HEK293T (cell line): ENCODE measurements around the gene THTPA.
"Not testable (repeated sequence)": the region's sequence is repeated elsewhere in the genome, so short reads cannot be mapped to it uniquely, and the experiment has no call there.

Source experiments
- CTCF ChIA-PET: fragments of 350-600 bp; formaldehyde crosslinking; extraction: SDS; loops from one replicate; lab custom pipeline; 2021; ENCODE audit warnings: antibody characterized with exemption, inconsistent platforms; lab: Yijun Ruan, JAX
- POLR2A ChIA-PET: fragments of 350-600 bp; formaldehyde crosslinking; extraction: SDS; loops from one replicate; lab custom pipeline; 2020; ENCODE audit warnings: antibody characterized with exemption, inconsistent platforms; lab: Yijun Ruan, JAX
- DNase-seq: peaks from one replicate; pipeline ENCODE4 v3.0.0; 2012; ENCODE audit warnings: mixed read lengths; ENCODE audit errors: extremely low spot score
- ARNT ChIP-seq: fragments of 450-650 bp; IDR thresholded peaks from 2 replicates; pipeline ENCODE4 v1.6.1; 2017; ENCODE audit warnings: mild to moderate bottlenecking
- BHLHE40 ChIP-seq: fragments of 450-650 bp; IDR thresholded peaks from 2 replicates; pipeline ENCODE4 v1.6.1; 2016; ENCODE audit warnings: mild to moderate bottlenecking, moderate library complexity, borderline replicate concordance
- CTBP1 ChIP-seq: fragments of 450-650 bp; IDR thresholded peaks from 2 replicates; pipeline ENCODE4 v1.6.1; 2016; ENCODE audit warnings: borderline replicate concordance
- ELF4 ChIP-seq: fragments of 450-650 bp; IDR thresholded peaks from 2 replicates; pipeline ENCODE4 v1.6.1; 2017; ENCODE audit warnings: antibody characterized with exemption
- FOXA1 ChIP-seq: fragments of 450-650 bp; IDR thresholded peaks from 2 replicates; pipeline ENCODE4 v1.6.1; 2016; ENCODE audit warnings: mild to moderate bottlenecking
- FOXK2 ChIP-seq: fragments of 450-650 bp; IDR thresholded peaks from 2 replicates; pipeline ENCODE4 v1.6.1; 2016; ENCODE audit warnings: mild to moderate bottlenecking
- FOXM1 ChIP-seq: fragments of 450-650 bp; IDR thresholded peaks from 2 replicates; pipeline ENCODE4 v1.6.1; 2017; ENCODE audit warnings: mild to moderate bottlenecking, borderline replicate concordance
- HDGF ChIP-seq: fragments of 450-650 bp; IDR thresholded peaks from 2 replicates; pipeline ENCODE4 v1.6.1; 2017; ENCODE audit warnings: antibody characterized with exemption, borderline replicate concordance
- L3MBTL2 ChIP-seq: fragments of 450-650 bp; conservative IDR thresholded peaks from 2 replicates; pipeline ENCODE4 v1.6.1; 2016; ENCODE audit warnings: mild to moderate bottlenecking
- LEF1 ChIP-seq: fragments of 450-650 bp; IDR thresholded peaks from 2 replicates; pipeline ENCODE4 v1.6.1; 2017; ENCODE audit warnings: mild to moderate bottlenecking, borderline replicate concordance
- NFRKB ChIP-seq: fragments of 450-650 bp; IDR thresholded peaks from 2 replicates; pipeline ENCODE4 v1.6.1; 2016; ENCODE audit warnings: mild to moderate bottlenecking, moderate library complexity
- PKNOX1 ChIP-seq: fragments of 450-650 bp; IDR thresholded peaks from 2 replicates; pipeline ENCODE4 v1.6.1; 2016
- SP1 ChIP-seq: fragments of 450-650 bp; IDR thresholded peaks from 2 replicates; pipeline ENCODE4 v1.6.1; 2017
- SUZ12 ChIP-seq: fragments of 450-650 bp; IDR thresholded peaks from 2 replicates; pipeline ENCODE4 v1.6.1; 2016; ENCODE audit warnings: mild to moderate bottlenecking
- TARDBP ChIP-seq: fragments of 450-650 bp; IDR thresholded peaks from 2 replicates; pipeline ENCODE4 v1.6.1; 2016
- ZNF384 ChIP-seq: fragments of 450-650 bp; IDR thresholded peaks from 2 replicates; pipeline ENCODE4 v1.6.1; 2016

The THTPA gene

DNA sequence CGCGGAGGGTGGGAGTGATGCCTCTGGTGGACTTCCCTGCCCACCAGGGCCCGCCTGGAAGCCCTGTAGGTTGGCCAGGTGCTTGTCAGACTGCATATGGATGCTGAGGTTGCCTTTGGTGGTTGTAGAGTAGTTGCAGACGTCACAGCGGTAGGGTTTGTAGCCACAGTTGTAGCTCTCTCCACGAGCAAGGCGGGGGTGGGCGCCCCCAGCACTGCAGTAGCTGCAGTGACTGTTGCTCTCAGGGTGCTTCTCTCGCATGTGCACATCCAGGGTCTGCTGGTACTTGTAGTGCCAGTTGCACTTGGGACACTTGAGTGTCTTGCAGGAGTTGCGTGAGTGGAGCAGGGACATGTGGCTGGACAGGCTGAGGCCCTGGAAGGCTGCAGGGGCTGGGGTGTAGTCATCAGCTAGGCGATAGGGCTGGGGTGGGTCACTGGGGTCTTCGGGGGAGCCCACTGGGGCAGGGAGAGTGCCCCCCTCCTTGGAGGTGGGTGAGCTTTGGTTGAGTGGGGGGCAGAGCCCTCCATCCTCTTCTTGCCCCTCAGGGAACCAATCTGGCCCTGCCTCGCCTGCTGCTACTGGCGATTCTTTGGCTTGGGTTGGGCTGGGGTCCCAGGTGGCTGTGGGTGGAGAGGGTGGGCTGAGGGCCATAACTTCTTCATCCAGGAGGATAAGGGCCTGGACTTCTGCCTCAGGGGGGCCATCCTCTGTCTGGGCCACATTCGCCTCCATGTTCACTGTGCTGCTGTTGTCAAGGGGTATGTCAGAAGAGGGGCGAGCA is 22.2 kb upstream of the THTPA start:
- ChIA-PET POLR2A (no interaction called here), CTCF (interaction anchor here (1.1 kb wide), 1 partner anchor 17 kb away, joined by 3 read pairs; the partner anchor contains the start of gene ZFHX2)
- no peak for TF ChIP-seq L3MBTL2
- no peak for TF ChIP-seq FOXK2
- no peak for TF ChIP-seq PKNOX1
- TF ChIP-seq NFRKB, result no peak
- no peak for TF ChIP-seq SUZ12
- TF ChIP-seq HDGF, result no peak
- TF ChIP-seq SP1, result no peak
- TF ChIP-seq BHLHE40, result no peak
- no peak for TF ChIP-seq TARDBP
- TF ChIP-seq FOXA1, result no peak
- no peak for TF ChIP-seq CTBP1
- TF ChIP-seq FOXM1, result no peak
- no peak for TF ChIP-seq ELF4
- TF ChIP-seq LEF1, result no peak
- TF ChIP-seq ZNF384, result no peak
- no peak for DNase-seq

DNA sequence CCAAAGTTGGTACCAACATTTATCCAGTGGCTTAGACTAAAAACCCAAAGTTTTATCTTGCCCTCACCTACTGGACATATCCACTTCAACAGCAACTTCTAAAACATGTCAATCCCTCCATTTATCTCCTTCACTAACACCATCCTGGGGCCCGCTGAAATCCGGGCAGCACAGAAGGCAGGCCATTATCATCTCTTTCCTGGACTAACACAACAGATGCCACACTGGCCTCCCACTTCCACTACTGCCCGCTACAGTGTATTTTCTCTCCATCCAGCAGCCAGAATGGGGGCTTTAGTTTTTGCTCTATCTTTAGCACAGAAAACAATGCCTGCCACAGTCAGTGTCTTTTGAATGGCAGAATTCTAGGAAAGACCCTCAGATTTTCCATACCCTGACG is 20.1 kb upstream of the THTPA start:
- POLR2A ChIA-PET, result no interaction called here
- DNase-seq, result no peak
- CTCF ChIA-PET, result no interaction called here
- no peak for TF ChIP-seq ELF4
- no peak for TF ChIP-seq PKNOX1
- no peak for TF ChIP-seq SUZ12
- TF ChIP-seq TARDBP, result no peak
- TF ChIP-seq NFRKB, result no peak
- no peak for TF ChIP-seq ZNF384

GRCh38 chr14:23536494-23536893 is 19.6 kb upstream of the THTPA start:
- TF ChIP-seq HDGF (no peak), FOXK2 (no peak), ELF4 (no peak)
- no peak for DNase-seq
- POLR2A ChIA-PET, result no interaction called here
- CTCF ChIA-PET, result no interaction called here

DNA sequence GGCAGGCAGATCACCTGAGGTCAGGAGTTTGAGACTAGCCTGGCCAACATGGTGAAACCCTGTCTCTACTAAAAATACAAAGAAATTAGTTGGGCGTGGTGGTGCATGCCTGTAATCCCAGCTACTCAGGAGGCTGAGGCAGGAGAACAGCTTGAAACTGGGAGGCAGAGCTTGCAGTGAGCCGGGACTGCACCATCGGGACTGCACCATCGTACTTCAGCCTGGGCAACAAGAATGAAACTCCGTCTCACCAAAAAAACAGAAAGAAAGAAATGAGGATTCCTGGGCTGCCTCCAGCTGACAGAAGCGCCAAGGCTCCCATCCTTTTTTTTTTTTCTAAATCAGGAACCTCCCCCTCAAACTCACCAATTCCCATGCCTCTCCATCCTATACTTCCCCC is 19.2 kb upstream of the THTPA start:
- DNase-seq, CTCF ChIA-PET: not testable (repeated sequence)
- POLR2A ChIA-PET, result interaction anchor here (1.6 kb wide), 1 partner anchor 28 kb away, joined by 3 read pairs; no protein-coding TSS in a partner anchor

DNA sequence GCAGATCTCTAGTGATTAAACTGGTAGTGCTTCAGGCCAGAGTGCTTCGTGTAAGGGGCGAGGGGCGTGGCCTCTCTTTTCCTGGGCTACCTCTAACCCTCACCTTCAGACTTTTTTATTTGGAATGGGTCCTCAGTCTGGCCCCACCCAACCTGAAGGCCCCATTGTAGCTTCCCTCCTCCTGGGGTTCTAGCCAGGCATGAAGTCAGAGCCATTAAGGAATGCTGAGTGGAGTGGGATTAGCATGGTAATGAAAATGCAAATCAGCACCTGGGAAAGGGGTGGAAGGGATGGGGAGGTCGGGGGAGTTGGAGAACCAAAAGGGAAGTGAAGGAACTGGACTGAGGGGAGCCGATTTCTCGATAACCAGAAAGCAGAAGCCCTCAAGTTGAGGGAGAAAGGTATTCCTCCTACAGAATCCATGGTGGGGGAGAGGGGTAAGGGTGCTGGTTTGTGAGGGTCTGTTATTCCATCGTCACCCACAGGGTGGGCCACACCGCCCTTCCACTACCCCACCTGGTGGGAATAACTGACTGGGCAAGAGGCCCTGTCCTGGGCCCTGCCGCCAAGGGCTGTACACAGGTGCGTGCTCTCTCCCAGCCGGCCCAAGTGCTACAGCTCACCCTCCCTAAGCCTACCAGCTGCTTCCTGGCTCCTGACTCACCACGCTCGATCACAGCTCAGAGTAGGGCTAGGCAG is 18.6 kb upstream of the THTPA start:
- DNase-seq, result no peak

More for the DNA sequence above, 18.6 kb upstream of the THTPA start:
- CTCF ChIA-PET, result interaction anchor here (0.8 to 1.4 kb wide), 3 partner anchors 9 to 23 kb away, joined by 4 to 6 read pairs (median 5); partner anchors contain the start of gene THTPA
- POLR2A ChIA-PET, result interaction anchor here (1.5 to 1.6 kb wide), 2 partner anchors 18 to 28 kb away, joined by 3 to 7 read pairs; no protein-coding TSS in a partner anchor
- TF ChIP-seq FOXK2, result no peak
- TF ChIP-seq HDGF, result no peak
- no peak for TF ChIP-seq NFRKB
- no peak for TF ChIP-seq PKNOX1
- TF ChIP-seq BHLHE40, result no peak
- no peak for TF ChIP-seq TARDBP
- TF ChIP-seq ELF4, result no peak
- TF ChIP-seq ZNF384, result no peak
- no peak for TF ChIP-seq L3MBTL2
- no peak for TF ChIP-seq CTBP1
- no peak for TF ChIP-seq ARNT
- no peak for TF ChIP-seq LEF1
- TF ChIP-seq SP1, result no peak
- no peak for TF ChIP-seq FOXA1
- TF ChIP-seq SUZ12, result no peak
- no peak for TF ChIP-seq FOXM1
